Retinal pigment epithelial cell (primary cell): ENCODE results near the gene ZNF385D.

ENCODE experiments used
- DNase-seq: peaks from one replicate; pipeline ENCODE4 v3.0.0-alpha.2; 2010; ENCODE audit warnings: low read depth
- H3K4me3 ChIP-seq: 2 replicates; pipeline ENCODE4 v1.5.1; 2011; ENCODE audit warnings: mild to moderate bottlenecking, low read length, control low read depth, moderate library complexity
- CTCF ChIP-seq: conservative IDR thresholded peaks from 2 replicates; pipeline ENCODE4 v1.5.1; 2011; ENCODE audit warnings: low read depth, low read length, control low read depth, inconsistent platforms

Gene ZNF385D

GRCh38 chr3:21551019-21551418, 200.0 kb downstream of the ZNF385D start:
- H3K4me3 ChIP-seq = no peak overlapping the region
- no peak for DNase-seq
- TF ChIP-seq CTCF = no peak

- DNase-seq = no peak
Observed at GRCh38 chr3:21544076-21544462, 206.9 kb downstream of the ZNF385D start.

GRCh38 chr3:21543380-21544075, 207.5 kb downstream of the ZNF385D start:
- TF ChIP-seq CTCF = no peak
- no peak overlapping the region for H3K4me3 ChIP-seq

More at GRCh38 chr3:21544076-21544462, 206.9 kb downstream of the ZNF385D start:
- TF ChIP-seq CTCF = no peak
- H3K4me3 ChIP-seq = no peak overlapping the region

GRCh38 chr3:21542656-21543379, 208.2 kb downstream of the ZNF385D start:
- TF ChIP-seq CTCF = no peak
- DNase-seq = no peak
- H3K4me3 ChIP-seq = no peak overlapping the region

More at GRCh38 chr3:21543380-21544075, 207.5 kb downstream of the ZNF385D start:
- no peak for DNase-seq

GRCh38 chr3:21540265-21540664, 210.7 kb downstream of the ZNF385D start:
- no peak overlapping the region for H3K4me3 ChIP-seq
- no peak for DNase-seq
- TF ChIP-seq CTCF = no peak

- TF ChIP-seq CTCF = no peak
- no peak overlapping the region for H3K4me3 ChIP-seq
- DNase-seq = no peak
Observed at GRCh38 chr3:21534462-21534861, 216.5 kb downstream of the ZNF385D start.

- DNase-seq = no peak
- H3K4me3 ChIP-seq = no peak overlapping the region
- TF ChIP-seq CTCF = no peak
Observed at GRCh38 chr3:21533002-21533401, 218.0 kb downstream of the ZNF385D start.
